SK-MEL-5 (cell line): ENCODE data around the gene CR1. TPM values are rescaled to one million over a fixed set of nuclear protein-coding genes. Genes with fewer than 3 reads are reported as not detected.
"Not testable (repeated sequence)": the region's sequence is repeated elsewhere in the genome, so short reads cannot be mapped to it uniquely, and the experiment has no call there.

Experiments
- DNase-seq: peaks from one replicate; pipeline ENCODE4 v3.0.0-alpha.2; 2016; ENCODE audit warnings: low read depth, low spot score
- in situ Hi-C: cut with HindIII; loops from 2 replicates; pipeline ENCODE4 v1.10.0; 2016; ENCODE audit warnings: low sequenced_read_pairs, high pct_unique_total_duplicates, low pct_unique_long_range_greater_than_20kb
- polyA plus RNA-seq, 2 experiments: library from polyadenylated mRNA; depleted of rRNA; stranded (reverse); fragments of >200 nt; gene quantifications; 2 replicates each; pipeline ENCODE4 v1.2.3, GENCODE V29; 2015
- total RNA-seq: library from RNA; depleted of rRNA; stranded (reverse); fragments of >200 nt; shearing (Covaris generic); gene quantifications from 2 replicates; pipeline ENCODE4 v1.2.3, GENCODE V29; 2014; rRNA removed

Gene CR1
- total RNA-seq = not detected in 2 replicates
- polyA plus RNA-seq (2015; cell fraction: cytosol; rRNA removed) = not detected in 2 replicates
- not detected in 2 replicates for polyA plus RNA-seq (2015; cell fraction: nucleus; rRNA removed)

DNA sequence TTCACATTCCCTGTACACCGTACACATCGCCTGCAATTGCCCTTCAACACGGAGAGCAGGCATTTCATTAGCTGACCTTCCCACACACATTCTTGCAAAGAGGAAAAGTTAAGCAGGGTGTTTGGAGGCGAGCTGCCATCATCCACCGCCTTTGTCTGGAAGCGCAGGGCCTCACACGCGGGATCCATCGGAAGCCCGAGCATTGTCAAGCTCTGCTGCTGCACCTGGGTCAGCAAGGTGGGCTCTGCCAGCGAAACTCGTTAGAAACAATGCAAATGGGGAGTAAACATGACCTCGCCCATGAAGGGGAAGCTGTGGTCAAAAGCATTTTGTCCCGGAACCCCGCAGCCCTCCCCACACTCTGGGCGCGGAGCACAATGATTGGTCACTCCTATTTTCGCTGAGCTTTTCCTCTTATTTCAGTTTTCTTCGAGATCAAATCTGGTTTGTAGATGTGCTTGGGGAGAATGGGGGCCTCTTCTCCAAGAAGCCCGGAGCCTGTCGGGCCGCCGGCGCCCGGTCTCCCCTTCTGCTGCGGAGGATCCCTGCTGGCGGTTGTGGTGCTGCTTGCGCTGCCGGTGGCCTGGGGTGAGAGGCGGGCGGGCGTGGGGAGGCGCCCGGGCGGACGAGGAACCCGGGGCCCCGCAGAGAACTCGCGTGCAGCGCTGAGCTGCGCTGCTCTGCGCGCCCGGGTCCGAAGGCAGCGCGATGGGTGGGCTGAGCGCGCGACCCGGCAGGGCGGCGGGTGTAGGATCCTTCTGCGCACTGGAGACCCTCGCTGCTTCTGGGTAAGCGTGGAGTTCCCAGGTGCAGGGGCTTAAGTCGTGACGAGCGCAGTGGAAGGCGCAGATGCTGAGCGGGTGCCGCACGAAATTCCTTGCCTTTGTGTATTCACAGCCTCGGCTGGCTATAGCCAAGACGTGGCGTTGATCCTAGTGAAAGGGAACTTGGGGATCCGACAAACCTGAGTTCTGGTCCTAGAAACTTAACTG, at the start of gene CR1:
CR1 (plus strand) TSS at position 357 of the 992 bp plus-strand sequence; CDS start at position 468, 111 bp downstream.
- in situ Hi-C loops = no loop called here
- DNase-seq = no peak

DNA sequence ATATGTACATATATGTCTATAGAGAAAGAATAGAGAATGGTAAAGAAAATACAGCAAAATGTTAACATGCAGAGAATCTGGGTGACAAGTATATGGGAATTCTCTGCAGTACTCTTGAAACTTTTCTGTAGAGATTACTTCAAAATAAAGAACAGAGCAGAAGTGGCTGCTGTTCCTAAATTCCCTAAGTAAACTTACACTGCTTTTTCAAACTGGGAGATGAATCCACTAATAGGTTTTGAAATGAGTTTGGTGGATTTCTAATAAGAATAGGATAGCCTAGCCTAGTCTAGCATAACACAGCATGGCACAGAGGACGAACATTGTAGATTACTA, 42.3 kb upstream of the CR1 start:
- in situ Hi-C loops = no loop called here
- no peak for DNase-seq

DNA sequence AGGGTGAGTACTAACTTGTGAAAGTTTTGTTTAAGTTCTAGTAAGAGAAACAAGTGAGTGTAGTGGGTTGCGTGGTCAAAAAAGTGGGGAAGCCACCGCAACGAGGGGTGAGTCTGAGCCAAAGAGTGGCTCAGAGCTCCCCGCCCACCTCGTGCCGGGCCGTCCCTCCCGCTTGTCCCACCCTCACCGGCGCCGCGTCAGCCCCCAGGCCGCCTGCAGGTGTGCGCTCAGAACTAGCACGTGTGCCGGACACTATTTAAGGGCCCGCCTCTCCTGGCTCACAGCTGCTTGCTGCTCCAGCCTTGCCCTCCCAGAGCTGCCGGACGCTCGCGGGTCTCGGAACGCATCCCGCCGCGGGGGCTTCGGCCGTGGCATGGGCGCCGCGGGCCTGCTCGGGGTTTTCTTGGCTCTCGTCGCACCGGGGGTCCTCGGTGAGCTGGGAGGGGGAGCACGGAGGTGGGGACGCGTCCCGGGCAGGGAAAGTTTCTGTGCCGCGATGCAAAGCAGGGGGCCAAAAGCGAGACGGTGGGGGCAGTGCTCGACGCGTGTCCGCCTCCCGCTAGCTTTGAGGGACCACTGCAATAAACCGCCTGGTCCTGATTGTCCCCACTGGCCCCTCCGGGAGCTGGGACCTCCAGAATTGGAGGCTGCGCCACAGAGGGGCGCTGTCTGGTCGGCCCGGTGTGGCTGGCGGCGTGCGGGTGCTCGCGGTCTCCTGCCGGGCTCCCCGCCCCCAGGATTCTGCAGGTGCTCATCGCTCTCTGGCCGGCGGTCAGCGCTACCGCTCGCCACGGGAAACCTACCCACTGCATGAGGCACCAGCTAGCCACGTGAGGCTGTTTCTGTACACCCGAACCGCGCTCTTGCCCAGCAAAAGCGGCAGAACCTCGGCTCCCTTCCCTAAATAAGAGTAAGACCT, 41.7 kb upstream of the CR1 start, which contains the start of gene CR2:
CR2 (plus strand) TSS at position 283 of the 919 bp plus-strand sequence; CDS start at position 374, 91 bp downstream.
- in situ Hi-C loops = no loop called here
- DNase-seq = no peak

DNA sequence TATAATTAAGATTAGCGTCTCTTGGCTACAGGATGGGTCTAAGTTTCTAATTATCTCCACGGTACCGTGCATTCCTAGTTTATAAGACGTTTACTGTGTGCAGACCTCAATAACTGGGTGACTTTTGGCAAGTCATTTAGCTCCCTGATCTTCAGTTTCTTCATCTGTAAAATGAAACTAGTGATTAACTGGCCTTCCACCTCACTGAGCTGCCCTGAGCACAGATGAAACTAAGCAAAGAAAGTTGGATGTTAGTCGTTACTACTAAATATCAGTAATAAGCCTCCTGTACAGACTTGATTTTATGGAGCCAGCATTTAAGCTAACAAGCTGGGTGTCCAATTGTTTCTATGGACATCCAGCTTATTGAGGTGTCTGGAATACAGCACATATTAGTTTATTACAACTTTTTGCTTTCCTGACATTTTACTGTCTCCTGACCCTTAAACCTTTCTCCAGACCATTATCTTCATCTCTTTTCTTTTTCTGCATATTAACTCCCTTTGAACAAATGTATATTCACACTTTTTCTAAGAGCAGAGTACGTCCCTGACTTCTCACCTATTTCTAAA, 40.7 kb upstream of the CR1 start:
- in situ Hi-C loops = no loop called here
- DNase-seq = no peak

DNA sequence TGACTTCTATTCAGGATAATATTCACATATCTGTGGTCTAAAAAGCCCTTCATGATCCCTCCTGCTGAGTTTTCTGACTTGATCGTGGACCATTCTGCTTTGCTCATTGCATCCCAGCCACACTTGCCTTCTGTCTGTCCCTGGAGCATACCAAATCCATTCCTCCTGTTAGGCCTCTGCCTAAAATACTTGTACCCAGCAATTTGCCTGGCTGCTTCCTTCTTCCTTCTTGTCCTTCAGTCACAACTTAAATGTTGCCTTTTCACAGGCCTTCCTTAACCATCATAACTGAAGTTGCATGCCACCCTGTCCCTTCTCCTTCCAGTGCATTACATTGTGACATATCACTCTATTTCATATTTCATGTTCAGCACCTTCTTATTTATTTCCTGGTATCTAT, 37.5 kb upstream of the CR1 start:
- no peak for DNase-seq
- in situ Hi-C loops = no loop called here

DNA sequence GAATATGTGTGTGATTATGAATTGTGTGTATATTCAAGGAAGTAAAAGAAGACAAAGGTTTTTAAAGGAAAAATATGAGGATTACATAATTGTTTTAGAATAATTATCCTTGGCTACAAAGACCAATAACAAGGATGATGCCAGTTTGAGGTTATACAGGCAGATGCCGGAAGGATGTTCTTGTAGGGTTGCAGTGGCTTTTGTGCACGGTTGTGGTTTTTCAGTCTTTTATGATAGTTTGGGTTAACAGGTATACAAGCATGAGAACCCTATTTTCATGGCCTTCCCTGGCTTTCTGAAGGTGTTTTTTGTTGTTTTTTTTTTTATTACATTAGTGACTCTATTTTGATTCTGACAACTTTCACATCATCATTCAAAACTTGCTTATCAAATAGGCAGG, 36.9 kb upstream of the CR1 start:
- in situ Hi-C loops = no loop called here
- DNase-seq = no peak

DNA sequence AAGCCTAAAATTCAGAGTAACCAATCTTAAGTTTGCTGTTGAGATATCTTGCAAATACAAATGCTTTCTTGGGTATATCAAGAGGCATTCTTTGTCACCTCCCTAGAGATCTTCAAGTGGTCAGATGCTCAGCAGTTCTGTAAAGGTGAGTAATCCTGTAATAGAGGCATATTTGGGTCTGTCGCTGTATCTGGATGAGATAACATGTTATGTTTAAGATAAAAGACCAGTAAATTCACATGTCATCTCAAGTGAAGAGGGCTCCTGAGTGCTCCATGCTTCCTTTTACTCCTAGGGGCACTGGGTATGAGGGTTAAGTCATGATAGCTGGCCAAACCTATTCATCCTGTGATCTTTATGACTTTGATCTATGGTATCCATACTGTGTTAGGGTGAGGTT, 34.3 kb upstream of the CR1 start:
- in situ Hi-C loops = no loop called here
- DNase-seq = no peak

DNA sequence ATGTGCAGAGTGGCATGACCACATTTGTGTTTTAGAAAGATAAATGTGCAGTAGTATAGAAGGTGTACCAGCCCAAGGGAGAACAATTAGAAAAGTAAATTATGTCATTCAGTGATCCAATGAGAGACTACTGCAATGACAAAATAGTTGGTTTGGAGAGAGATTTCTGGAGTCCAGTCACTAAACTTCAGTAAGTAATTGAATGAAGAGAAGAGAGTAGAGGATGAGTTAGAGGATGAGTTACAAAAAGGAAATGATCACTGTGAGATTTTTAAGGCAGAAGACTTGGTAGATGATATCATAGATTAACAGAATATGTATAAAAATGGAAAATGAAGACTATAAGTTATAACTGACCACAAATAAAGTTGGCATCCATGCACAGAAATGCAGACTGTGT, 33.4 kb upstream of the CR1 start:
- DNase-seq = no peak
- in situ Hi-C loops = no loop called here

DNA sequence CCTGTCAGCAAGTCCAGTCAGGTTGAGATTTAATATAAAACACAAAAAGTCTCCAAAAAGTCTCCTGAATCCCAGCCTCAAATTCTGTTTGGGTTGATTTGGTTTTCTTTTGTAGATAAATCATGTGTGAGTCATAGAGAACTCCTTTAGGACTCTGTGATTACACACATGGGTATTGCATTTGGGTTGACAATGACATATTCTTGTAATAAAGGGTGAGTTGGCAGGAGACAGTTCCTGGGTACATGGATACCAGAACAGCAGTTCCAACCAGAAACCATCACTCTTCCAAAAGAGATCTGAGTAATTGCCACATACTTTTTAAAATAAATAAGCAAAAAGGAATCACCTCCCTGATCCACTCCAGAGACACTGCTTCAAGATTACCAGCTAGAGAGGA, 32.9 kb upstream of the CR1 start:
- DNase-seq = no peak

DNA sequence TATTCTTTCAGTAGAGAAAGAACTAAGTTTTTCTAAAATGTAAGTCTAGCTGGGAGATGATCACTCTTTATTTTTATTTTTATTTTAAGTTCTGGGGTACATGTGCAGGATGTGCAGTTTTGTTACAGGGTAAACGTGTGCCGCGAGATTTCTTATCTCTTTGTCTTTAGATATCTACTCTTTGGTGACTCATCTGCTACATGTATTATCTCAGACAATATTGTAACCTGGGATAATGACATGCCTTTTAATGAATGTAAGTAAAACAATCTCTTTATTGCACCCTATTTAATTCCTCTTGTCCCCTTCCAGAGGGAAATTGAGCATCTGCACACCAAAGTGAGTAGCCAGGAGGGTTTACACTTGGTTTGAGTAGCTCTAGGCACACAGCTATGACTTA, 32.4 kb upstream of the CR1 start:
- no peak for DNase-seq
- in situ Hi-C loops = no loop called here

More for the DNA sequence above, 32.9 kb upstream of the CR1 start:
- in situ Hi-C loops = no loop called here

DNA sequence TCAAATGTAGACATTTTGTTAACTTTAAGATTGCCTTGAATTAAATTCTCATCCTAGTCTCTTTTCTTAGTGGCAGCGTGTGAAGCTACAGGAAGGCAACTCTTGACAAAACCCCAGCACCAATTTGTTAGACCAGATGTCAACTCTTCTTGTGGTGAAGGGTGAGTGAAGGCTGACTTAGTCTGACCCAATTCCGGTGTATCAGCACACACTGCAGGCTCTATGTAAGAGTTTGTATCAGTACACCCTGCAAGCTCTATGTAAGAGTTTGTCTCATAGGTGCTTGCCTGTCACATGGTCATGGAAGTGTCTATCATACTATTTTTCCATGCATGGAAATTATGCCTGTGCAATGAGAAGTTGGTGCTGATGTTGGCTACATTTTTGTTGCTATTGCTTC, 25.0 kb upstream of the CR1 start:
- DNase-seq = no peak
- in situ Hi-C loops = no loop called here

DNA sequence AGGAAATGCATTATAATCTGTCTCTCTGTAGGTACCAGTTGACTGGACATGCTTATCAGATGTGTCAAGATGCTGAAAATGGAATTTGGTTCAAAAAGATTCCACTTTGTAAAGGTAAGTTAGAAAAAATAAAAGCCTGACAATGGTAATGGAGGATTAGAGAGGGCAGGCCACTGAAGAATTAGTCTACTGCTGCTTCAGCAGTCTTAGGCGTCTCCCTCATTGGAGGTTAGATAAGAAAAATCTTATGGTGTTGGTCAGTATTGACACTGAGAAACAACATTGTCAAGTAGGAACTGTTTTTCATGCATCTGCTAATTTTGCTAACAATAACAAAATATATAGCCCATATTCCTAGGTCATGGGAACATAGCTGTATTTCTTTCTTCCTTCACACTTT, 21.7 kb upstream of the CR1 start:
- in situ Hi-C loops = no loop called here

DNA sequence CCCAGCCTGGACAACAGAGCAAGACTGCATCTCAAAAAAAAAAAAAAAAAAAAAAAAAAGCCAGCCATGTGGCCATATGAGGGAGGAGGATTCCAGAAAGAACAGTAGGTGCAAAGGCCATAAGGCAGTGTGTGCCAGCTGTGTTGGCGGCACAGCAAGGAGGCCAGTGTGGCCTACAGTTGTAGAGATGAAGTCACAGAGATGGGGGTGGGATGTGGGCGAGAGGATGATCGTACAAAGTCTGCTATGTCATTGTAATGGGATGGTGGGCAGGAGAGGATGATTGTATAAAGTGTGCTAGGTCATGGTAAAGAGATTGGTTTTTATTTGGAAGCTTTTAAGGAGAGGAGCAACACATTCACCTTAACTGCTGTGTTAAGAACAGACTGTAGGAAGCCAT, 9.8 kb upstream of the CR1 start:
- in situ Hi-C loops = no loop called here

More for the DNA sequence above, 21.7 kb upstream of the CR1 start:
- no peak for DNase-seq

DNA sequence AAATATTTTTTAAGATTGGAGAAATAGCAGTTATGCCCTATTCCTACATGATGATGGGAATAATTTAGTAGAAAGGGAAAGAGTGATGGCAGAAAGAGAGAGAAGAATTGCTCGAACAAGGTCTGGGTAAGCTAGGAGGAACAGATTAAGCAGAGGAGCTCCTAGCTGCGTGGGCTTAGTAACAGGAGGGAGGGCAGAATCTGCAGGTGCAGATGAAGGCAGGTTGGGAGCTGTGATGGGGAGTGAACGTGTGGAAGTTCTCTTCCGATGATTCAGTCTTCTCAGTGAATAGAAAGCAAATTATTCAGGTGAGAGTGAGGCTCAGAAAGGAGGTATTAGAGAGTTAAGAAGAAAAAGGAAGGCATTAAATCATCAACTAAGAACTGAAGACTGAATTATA, 8.3 kb upstream of the CR1 start:
- no peak for DNase-seq
- in situ Hi-C loops = no loop called here

More for the DNA sequence above, 9.8 kb upstream of the CR1 start:
- DNase-seq = no peak

DNA sequence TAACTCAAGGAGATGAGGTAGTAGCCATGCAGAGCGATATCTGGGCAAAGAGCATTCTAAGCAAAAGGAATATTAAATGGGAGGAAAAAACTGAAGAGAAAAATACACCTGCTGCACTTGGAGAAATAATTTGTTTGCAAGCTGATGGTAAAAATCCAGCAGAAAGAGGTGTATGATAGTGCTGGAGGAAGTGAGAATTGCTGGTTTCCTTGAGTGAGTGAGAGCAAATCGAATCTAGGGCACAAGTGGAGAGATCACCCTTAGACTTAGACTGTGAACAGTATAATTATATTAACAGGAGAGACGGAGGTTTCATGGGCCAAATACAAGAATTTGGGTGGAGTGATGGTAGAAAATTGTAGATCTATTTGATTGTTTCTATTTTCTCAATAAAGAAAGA, 2.7 kb upstream of the CR1 start:
- DNase-seq = no peak
- in situ Hi-C loops = no loop called here

DNA sequence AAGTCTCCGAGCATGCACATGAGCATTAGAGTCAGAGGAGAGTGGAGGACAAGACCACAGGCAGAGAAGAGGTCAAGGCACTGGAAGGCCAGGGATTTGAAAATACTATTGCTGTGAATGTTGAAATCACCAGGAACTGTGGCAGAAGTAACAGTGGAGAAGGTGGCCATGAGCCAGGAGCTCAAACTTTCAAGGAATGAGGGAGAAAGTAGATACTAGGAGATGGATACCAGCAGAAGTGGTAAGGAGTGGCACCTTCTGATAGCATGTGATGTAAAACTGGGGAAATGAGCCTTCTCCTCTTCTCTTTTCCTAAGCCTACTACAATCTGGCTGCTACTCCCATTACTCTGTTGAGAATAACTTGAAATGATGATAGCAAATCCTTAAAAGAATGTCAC, 1.8 kb upstream of the CR1 start:
- in situ Hi-C loops = no loop called here
- no peak for DNase-seq

DNA sequence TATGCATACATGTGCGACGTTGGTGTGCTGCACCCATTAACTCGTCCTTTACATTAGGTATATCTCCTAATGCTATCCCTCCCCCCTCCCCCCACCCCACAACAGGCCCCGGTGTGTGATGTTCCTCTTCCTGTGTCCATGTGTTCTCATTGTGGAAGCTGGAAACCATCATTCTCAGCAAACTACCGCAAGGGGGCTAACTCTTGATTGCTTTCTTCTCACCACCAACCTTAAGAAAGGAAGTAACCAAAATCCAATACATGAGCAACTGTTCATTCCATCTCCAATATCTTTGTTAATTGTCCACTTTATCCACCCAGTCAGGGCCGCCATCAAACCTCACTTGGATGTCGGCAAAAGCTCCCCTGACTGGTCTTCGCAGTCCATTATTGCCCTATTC, 676 bp upstream of the CR1 start:
- in situ Hi-C loops, DNase-seq: not testable (repeated sequence)

DNA sequence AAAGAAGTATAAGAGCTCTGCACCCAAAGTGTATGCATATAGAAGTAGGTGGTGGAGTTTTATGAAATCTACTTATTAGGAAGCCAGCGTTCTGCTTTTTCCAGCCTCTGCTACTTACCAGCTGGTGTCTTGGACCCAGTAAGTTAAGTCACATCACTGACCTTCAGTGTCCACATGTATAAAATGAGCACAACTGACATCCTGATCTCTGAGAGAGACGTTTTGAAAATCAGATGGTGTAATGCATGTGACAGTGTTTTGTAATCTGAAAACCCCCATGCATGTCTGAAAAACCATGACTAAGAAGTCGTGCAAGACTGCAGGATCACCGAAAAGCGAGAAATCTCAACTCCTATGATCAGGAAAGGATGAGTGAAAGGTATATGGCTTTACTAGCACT, 2.0 kb downstream of the CR1 start:
- in situ Hi-C loops = no loop called here
- DNase-seq = no peak
